Body of pancreas (tissue), 4 donors: ENCODE measurements around the gene OR2T1. TPM values are rescaled to one million over a fixed set of nuclear protein-coding genes. Genes with fewer than 3 reads are reported as not detected.

Source experiments
- ATAC-seq: fragments of 150-250 bp; one replicate; pipeline ENCODE4 v1.9.1; 2016
- DNase-seq, 4 donors: peaks; one replicate each; pipeline ENCODE4 v3.0.0-alpha.2; 2019
- H3K27ac ChIP-seq, 4 donors: fragments of 200-600 bp; sonication (generic); 1 replicate in 3 of 4; 2 replicates in 1 of 4; pipeline versions ENCODE4 v1.5.1 to v1.6.1; 2016 to 2019; ENCODE audit warnings: mild to moderate bottlenecking in 1 of 4, mixed read lengths in 1 of 4, moderate library complexity in 1 of 4
- H3K27me3 ChIP-seq, 2 donors: fragments of 200-600 bp; sonication (generic); one replicate each; pipeline ENCODE4 v1.6.0; 2016; ENCODE audit warnings: mild to moderate bottlenecking in 1 of 2
- H3K36me3 ChIP-seq, 2 donors: fragments of 200-600 bp; sonication (generic); replicated peaks in 1 of 2; 2 replicates each; pipeline ENCODE4 v1.5.1; 2016; ENCODE audit warnings: low read depth in 2 of 2; ENCODE audit not compliant: insufficient read depth in 1 of 2
- H3K4me1 ChIP-seq: fragments of 200-600 bp; sonication (generic); one replicate; pipeline ENCODE4 v1.6.0; 2016
- H3K4me3 ChIP-seq, 2 donors: fragments of 200-600 bp; sonication (generic); 1 replicate in 1 of 2; 2 replicates in 1 of 2; pipeline ENCODE4 v1.5.1; 2016 to 2019
- H3K9me3 ChIP-seq, 3 donors: fragments of 200-600 bp; sonication (generic); 1 replicate in 2 of 3; 2 replicates in 1 of 3; pipeline ENCODE4 v1.5.1; 2016
- CTCF ChIP-seq, 7 experiments: fragments of 450-650 bp in 4 of 7; fragments of 200-600 bp in 3 of 7; sonication (generic) in 3 of 7; IDR thresholded peaks; one replicate each; pipeline ENCODE4 v1.5.1; 2016 to 2019; ENCODE audit warnings: antibody characterized with exemption in 7 of 7
- POLR2A ChIP-seq, 3 donors: fragments of 450-650 bp; IDR thresholded peaks; one replicate each; pipeline ENCODE4 v1.6.1; 2016; ENCODE audit warnings: antibody characterized with exemption in 3 of 3, mild to moderate bottlenecking in 2 of 3
- WGBS, 2 donors: methylation state at CpG; one replicate each; pipeline ENCODE4 v1.1.5; 2017; 5-methylcytosine and 5-hydroxymethylcytosine counted together
- intact Hi-C: fragments of 100-400 bp; cut with DNase I; formaldehyde crosslinking; loops from one replicate; pipeline ENCODE4 v1.15.1; 2023
- total RNA-seq, 2 donors: library from RNA; depleted of rRNA; stranded (reverse); fragments of >200 nt; gene quantifications; one replicate each; pipeline ENCODE4 v1.1.0, GENCODE V29; 2016

The OR2T1 gene
- total RNA-seq, 2 donors from 2014 or later = not detected

- ATAC-seq (no peak), DNase-seq (no peak)
- no peaks in the 10 kb centered on the region for H3K36me3 ChIP-seq
- no peak overlapping the region for H3K27ac ChIP-seq
- H3K4me3 ChIP-seq = no peak overlapping the region
- H3K9me3 ChIP-seq = no peaks in the 10 kb centered on the region
- TF ChIP-seq CTCF (IDR thresholded peaks at IDR 0.05) (no peak), POLR2A (IDR thresholded peaks at IDR 0.05) (no peak)
- intact Hi-C loops = no loop called here
- WGBS, 2 donors = 39 to 45% methylated on average over 2 of the region's 2 CpGs
- no peaks in the 10 kb centered on the region for H3K27me3 ChIP-seq
- no peaks in the 10 kb centered on the region for H3K4me1 ChIP-seq
Observed at GRCh38 chr1:248388426-248388825, 14.4 kb upstream of the OR2T1 start.

GRCh38 chr1:248393050-248393449 lies 9.8 kb upstream of the OR2T1 start:
- WGBS, 2 donors = 36 to 46% methylated on average over 2 of the region's 2 CpGs
- no peak for DNase-seq
- ATAC-seq = no peak
- Histone ChIP-seq H3K9me3 (no peaks in the 10 kb centered on the region), H3K27ac (no peak overlapping the region), H3K27me3 (no peaks in the 10 kb centered on the region), H3K4me3 (no peak overlapping the region), H3K4me1 (no peaks in the 10 kb centered on the region), H3K36me3 (no peaks in the 10 kb centered on the region)
- intact Hi-C loops = no loop called here
- TF ChIP-seq CTCF (IDR thresholded peaks at IDR 0.05) (no peak), POLR2A (IDR thresholded peaks at IDR 0.05) (no peak)

GRCh38 chr1:248404024-248404423 lies 1.2 kb downstream of the OR2T1 start:
- Histone ChIP-seq H3K36me3 (no peaks in the 10 kb centered on the region), H3K9me3 (no peaks in the 10 kb centered on the region), H3K27ac (no peak overlapping the region), H3K27me3 (no peaks in the 10 kb centered on the region), H3K4me1 (no peaks in the 10 kb centered on the region), H3K4me3 (no peak overlapping the region)
- ATAC-seq (no peak), DNase-seq (no peak)
- WGBS, 2 donors = 75 to 86% methylated on average over 6 of the region's 6 CpGs
- intact Hi-C loops = no loop called here
- no peak for TF ChIP-seq CTCF (IDR thresholded peaks at IDR 0.05)
- no peak for TF ChIP-seq POLR2A (IDR thresholded peaks at IDR 0.05)

GRCh38 chr1:248406721-248407692 lies 4.2 kb downstream of the OR2T1 start:
- ATAC-seq (no peak), DNase-seq (no peak)
- no peaks in the 10 kb centered on the region for H3K4me1 ChIP-seq
- no peaks in the 10 kb centered on the region for H3K36me3 ChIP-seq
- no peaks in the 10 kb centered on the region for H3K9me3 ChIP-seq
- H3K27me3 ChIP-seq = no peaks in the 10 kb centered on the region
- H3K27ac ChIP-seq = no peak overlapping the region
- WGBS, 2 donors = 49 to 53% methylated on average over 7 to 8 of the region's 8 CpGs
- H3K4me3 ChIP-seq = no peak overlapping the region
- TF ChIP-seq POLR2A (IDR thresholded peaks at IDR 0.05) (no peak), CTCF (IDR thresholded peaks at IDR 0.05) (no peak)
- intact Hi-C loops = no loop called here

- 37 to 45% methylated on average over 3 of the region's 3 CpGs for WGBS, 2 donors
- Histone ChIP-seq H3K9me3 (no peaks in the 10 kb centered on the region), H3K4me1 (no peaks in the 10 kb centered on the region), H3K27me3 (no peaks in the 10 kb centered on the region), H3K4me3 (no peak overlapping the region), H3K36me3 (no peaks in the 10 kb centered on the region), H3K27ac (no peak overlapping the region)
- intact Hi-C loops = no loop called here
- ATAC-seq (no peak), DNase-seq (no peak)
- TF ChIP-seq CTCF (IDR thresholded peaks at IDR 0.05) (no peak), POLR2A (IDR thresholded peaks at IDR 0.05) (no peak)
Observed at GRCh38 chr1:248416226-248416625, 13.4 kb downstream of the OR2T1 start.
